HG02870 (cell line): ENCODE measurements around the gene ARL8A.
"Not testable (repeated sequence)": the region's sequence is repeated elsewhere in the genome, so short reads cannot be mapped to it uniquely, and the experiment has no call there.

ENCODE experiments used
- ATAC-seq: cut with Tn5 transposase; IDR thresholded peaks from one replicate; pipeline ENCODE4 v1.9.1; 2021; ENCODE audit warnings: mild to moderate bottlenecking, moderate library complexity; ENCODE audit not compliant: unreplicated experiment

ARL8A gene

GRCh38 chr1:202176949-202177927 lies 32.7 kb upstream of the ARL8A start:
- ATAC-seq = no peak

GRCh38 chr1:202173993-202174392 lies 29.5 kb upstream of the ARL8A start:
- no peak for ATAC-seq

GRCh38 chr1:202172015-202172355 lies 27.4 kb upstream of the ARL8A start:
- no peak for ATAC-seq

GRCh38 chr1:202171292-202172014 lies 26.9 kb upstream of the ARL8A start:
- ATAC-seq = no peak

- ATAC-seq = no peak
Measured at GRCh38 chr1:202170726-202171125, 26.2 kb upstream of the ARL8A start.

GRCh38 chr1:202168861-202169260 lies 24.3 kb upstream of the ARL8A start:
- no peak for ATAC-seq

- ATAC-seq = no peak
Measured at GRCh38 chr1:202167708-202168415, 23.3 kb upstream of the ARL8A start.

GRCh38 chr1:202167054-202167453 lies 22.5 kb upstream of the ARL8A start:
- ATAC-seq = not testable (repeated sequence)

- no peak for ATAC-seq
Measured at GRCh38 chr1:202165942-202166843, 21.7 kb upstream of the ARL8A start.

GRCh38 chr1:202165267-202165941 lies 20.9 kb upstream of the ARL8A start:
- ATAC-seq = no peak

- ATAC-seq = no peak
Measured at GRCh38 chr1:202164271-202165037, 19.9 kb upstream of the ARL8A start.

- no peak for ATAC-seq
Measured at GRCh38 chr1:202163281-202164270, 19.0 kb upstream of the ARL8A start.

- ATAC-seq = no peak
Measured at GRCh38 chr1:202162418-202163280, 18.1 kb upstream of the ARL8A start.

- ATAC-seq = no peak
Measured at GRCh38 chr1:202162047-202162417, 17.5 kb upstream of the ARL8A start.

- ATAC-seq = no peak
Measured at GRCh38 chr1:202161151-202162046, 16.9 kb upstream of the ARL8A start.

- ATAC-seq = peak; percentile 30
Measured at GRCh38 chr1:202160377-202160940, 15.9 kb upstream of the ARL8A start, which contains the start of gene PTPN7. PTPN7 (minus strand) TSS chr1:202160602; CDS start chr1:202159402, 1,200 bp downstream.
